Gastrocnemius medialis (tissue), 4 donors: Measurements from ENCODE around the gene GPNMB. TPM values are rescaled to one million over a fixed set of nuclear protein-coding genes. Genes with fewer than 3 reads are reported as not detected.

ENCODE experiments used
- ATAC-seq, 2 donors: fragments of 150-250 bp; one replicate each; pipeline ENCODE4 v1.9.1; 2016
- DNase-seq, 2 donors: peaks; one replicate each; pipeline ENCODE4 v3.0.0-alpha.2; 2019
- H3K27ac ChIP-seq, 4 donors: fragments of 200-600 bp; sonication (generic); 1 replicate in 1 of 4; 2 replicates in 3 of 4; pipeline ENCODE4 v1.5.1; 2016 to 2018; ENCODE audit warnings: mild to moderate bottlenecking in 2 of 4, moderate library complexity in 1 of 4
- H3K27me3 ChIP-seq, 3 donors: fragments of 200-600 bp; sonication (generic) in 2 of 3; 1 replicate in 1 of 3; 2 replicates in 2 of 3; pipeline versions ENCODE4 v1.5.1 to v1.6.0; 2016 to 2019; ENCODE audit warnings: mild to moderate bottlenecking in 1 of 3, moderate library complexity in 1 of 3
- H3K36me3 ChIP-seq, 2 donors: fragments of 200-600 bp; sonication (generic) in 1 of 2; one replicate each; pipeline ENCODE4 v1.5.1; 2017 to 2018
- H3K4me1 ChIP-seq, 2 donors: fragments of 200-600 bp; sonication (generic) in 1 of 2; one replicate each; pipeline ENCODE4 v1.5.1; 2016 to 2017; ENCODE audit warnings: mild to moderate bottlenecking in 2 of 2
- H3K4me3 ChIP-seq, 4 donors: fragments of 200-600 bp; sonication (generic) in 3 of 4; 1 replicate in 1 of 4; 2 replicates in 3 of 4; pipeline ENCODE4 v1.5.1; 2016 to 2019; ENCODE audit warnings: mild to moderate bottlenecking in 2 of 4
- H3K9me3 ChIP-seq, 3 donors: fragments of 200-600 bp; sonication (generic) in 2 of 3; 1 replicate in 1 of 3; 2 replicates in 2 of 3; pipeline ENCODE4 v1.5.1; 2016 to 2019
- POLR2A ChIP-seq, 2 donors: fragments of 450-650 bp; IDR thresholded peaks; one replicate each; pipeline ENCODE4 v1.6.1; 2017; ENCODE audit warnings: antibody characterized with exemption in 2 of 2, mild to moderate bottlenecking in 2 of 2, moderate library complexity in 2 of 2
- in situ Hi-C, 4 donors: fragments of 200-750 bp; cut with MboI; loops; one replicate each; pipeline versions ENCODE4 v1.15.0 to v1.8.0; 2017; ENCODE audit warnings: low sequenced_read_pairs in 4 of 4
- intact Hi-C: fragments of 100-400 bp; cut with DNase I; formaldehyde crosslinking; loops from one replicate; pipeline ENCODE4 v1.15.1; 2023; ENCODE audit warnings: low total_unique reads
- total RNA-seq, 4 donors: library from RNA; depleted of rRNA; stranded (reverse); fragments of >200 nt; gene quantifications; one replicate each; pipeline versions ENCODE4 v1.1.0 to v1.2.3, GENCODE V29; 2016
- TF ChIP-seq, protein P1 (sequence below), 5 experiments: fragments of 450-650 bp in 3 of 5; fragments of 200-600 bp in 2 of 5; sonication (generic) in 2 of 5; IDR thresholded peaks in 4 of 5; conservative IDR thresholded peaks in 1 of 5; 1 replicate in 4 of 5; 2 replicates in 1 of 5; pipeline ENCODE4 v1.5.1; 2016 to 2019; ENCODE audit warnings: antibody characterized with exemption in 5 of 5, mild to moderate bottlenecking in 3 of 5, moderate library complexity in 3 of 5

The GPNMB gene
- total RNA-seq, 4 donors from 2014 or later: 14.7 to 32.1 (median 17.3) TPM

DNA sequence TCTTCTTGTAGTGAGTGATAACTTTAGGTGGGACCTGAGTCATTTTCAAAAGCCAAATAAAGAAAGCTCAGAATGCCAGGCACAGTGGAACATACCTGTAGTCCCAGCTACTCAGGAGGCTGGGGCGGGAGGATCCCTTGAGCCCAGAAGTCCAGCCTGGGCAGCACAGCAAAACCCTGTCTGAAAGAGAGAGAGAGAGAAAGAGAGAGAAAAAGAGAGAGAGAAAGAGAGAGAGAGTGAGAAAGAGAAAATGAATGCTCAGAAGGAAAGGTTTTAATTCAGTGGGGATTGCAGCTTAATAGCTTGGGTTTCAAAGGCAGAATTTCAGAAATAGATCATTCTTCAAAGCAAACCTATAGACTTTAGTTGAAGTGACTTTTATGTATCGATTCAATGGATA lies 25.7 kb downstream of the GPNMB start:
- Histone ChIP-seq H3K4me1 (no peaks in the 10 kb centered on the region), H3K9me3 (no peaks in the 10 kb centered on the region), H3K27ac (no peak overlapping the region), H3K4me3 (no peak overlapping the region), H3K27me3 (no peaks in the 10 kb centered on the region), H3K36me3 (no peaks in the 10 kb centered on the region)
- in situ Hi-C loops: loop anchor here (5.0 to 25.0 kb wide), 2 partner anchors 190 to 440 kb away; partner anchors contain the start of gene STK31 (in 3 of the 4)
- ATAC-seq (no peak), DNase-seq (no peak)
- TF ChIP-seq, protein P1, sequence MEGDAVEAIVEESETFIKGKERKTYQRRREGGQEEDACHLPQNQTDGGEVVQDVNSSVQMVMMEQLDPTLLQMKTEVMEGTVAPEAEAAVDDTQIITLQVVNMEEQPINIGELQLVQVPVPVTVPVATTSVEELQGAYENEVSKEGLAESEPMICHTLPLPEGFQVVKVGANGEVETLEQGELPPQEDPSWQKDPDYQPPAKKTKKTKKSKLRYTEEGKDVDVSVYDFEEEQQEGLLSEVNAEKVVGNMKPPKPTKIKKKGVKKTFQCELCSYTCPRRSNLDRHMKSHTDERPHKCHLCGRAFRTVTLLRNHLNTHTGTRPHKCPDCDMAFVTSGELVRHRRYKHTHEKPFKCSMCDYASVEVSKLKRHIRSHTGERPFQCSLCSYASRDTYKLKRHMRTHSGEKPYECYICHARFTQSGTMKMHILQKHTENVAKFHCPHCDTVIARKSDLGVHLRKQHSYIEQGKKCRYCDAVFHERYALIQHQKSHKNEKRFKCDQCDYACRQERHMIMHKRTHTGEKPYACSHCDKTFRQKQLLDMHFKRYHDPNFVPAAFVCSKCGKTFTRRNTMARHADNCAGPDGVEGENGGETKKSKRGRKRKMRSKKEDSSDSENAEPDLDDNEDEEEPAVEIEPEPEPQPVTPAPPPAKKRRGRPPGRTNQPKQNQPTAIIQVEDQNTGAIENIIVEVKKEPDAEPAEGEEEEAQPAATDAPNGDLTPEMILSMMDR (IDR thresholded peaks at IDR 0.05 in 4 of 5, conservative IDR thresholded peaks at IDR 0.05 in 1 of 5): no peak
- no peak for TF ChIP-seq POLR2A (IDR thresholded peaks at IDR 0.05)
- intact Hi-C loops: loop anchor here (2.0 to 10.0 kb wide), 3 partner anchors 260 to 443 kb away; partner anchors contain the start of genes STK31 and TRA2A

DNA sequence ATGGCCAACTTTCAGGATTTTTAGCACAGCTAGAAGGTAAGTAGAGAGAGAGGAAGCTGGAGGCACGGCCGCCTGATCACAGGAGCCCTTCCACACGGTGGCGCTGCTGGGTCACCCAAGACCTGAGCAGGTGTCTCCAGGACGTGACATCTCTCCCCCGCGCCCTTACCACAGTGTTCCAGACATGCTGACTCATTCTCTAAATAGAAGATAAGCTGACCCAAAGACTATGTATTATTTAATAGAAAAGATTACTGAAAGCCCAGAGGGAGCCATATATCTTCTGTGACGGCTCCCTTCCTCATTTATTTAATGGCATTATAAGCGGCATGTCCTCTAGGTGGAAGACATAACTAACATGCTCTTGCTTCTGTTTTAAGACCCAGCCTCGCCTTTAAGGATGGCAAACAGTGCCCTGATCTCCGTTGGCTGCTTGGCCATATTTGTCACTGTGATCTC lies 26.6 kb downstream of the GPNMB start:
- H3K36me3 ChIP-seq: no peaks in the 10 kb centered on the region
- no peaks in the 10 kb centered on the region for H3K4me1 ChIP-seq
- no peaks in the 10 kb centered on the region for H3K9me3 ChIP-seq
- peak overlapping the region; percentile 64 to 73 (median 67) for H3K27ac ChIP-seq
- DNase-seq (peak; percentile 78 to 90), ATAC-seq (peak; percentile 95 to 97)
- in situ Hi-C loops (loop anchor here (5.0 to 25.0 kb wide), 2 partner anchors 189 to 439 kb away; partner anchors contain the start of gene STK31 (in 3 of the 4)), intact Hi-C loops (loop anchor here (1.0 to 10.0 kb wide), 5 partner anchors 26 to 442 kb away; partner anchors contain the start of genes MALSU1, STK31 and TRA2A)
- TF ChIP-seq POLR2A (IDR thresholded peaks at IDR 0.05): no peak
- TF ChIP-seq, protein P1 (IDR thresholded peaks at IDR 0.05 in 4 of 5, conservative IDR thresholded peaks at IDR 0.05 in 1 of 5): peak; percentile 52 to 85 (median 81)
- H3K27me3 ChIP-seq: no peaks in the 10 kb centered on the region
- peak overlapping the region; percentile 19 to 43 (median 30) for H3K4me3 ChIP-seq

DNA sequence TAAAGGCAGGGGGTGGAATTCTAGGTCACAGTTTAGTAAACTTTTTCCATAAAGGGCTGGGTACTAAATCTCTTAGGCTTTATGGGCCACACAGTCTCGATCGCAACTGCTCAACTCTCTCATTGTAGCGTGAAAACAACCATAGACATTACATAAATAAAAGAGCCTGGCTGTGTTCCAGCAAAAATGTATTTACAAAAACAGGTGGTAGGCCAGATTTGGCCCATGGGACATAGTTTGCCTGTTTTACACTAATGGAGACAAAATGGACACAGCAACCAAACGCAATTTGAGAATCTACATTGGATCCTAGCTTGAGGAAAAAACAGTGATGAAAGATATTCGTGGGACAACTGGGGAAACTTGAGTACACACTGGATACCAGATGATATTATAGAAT lies 29.3 kb downstream of the GPNMB start:
- intact Hi-C loops: loop anchor here (10.0 kb wide), 1 partner anchor 439 kb away; the partner anchor contains the start of gene STK31

DNA sequence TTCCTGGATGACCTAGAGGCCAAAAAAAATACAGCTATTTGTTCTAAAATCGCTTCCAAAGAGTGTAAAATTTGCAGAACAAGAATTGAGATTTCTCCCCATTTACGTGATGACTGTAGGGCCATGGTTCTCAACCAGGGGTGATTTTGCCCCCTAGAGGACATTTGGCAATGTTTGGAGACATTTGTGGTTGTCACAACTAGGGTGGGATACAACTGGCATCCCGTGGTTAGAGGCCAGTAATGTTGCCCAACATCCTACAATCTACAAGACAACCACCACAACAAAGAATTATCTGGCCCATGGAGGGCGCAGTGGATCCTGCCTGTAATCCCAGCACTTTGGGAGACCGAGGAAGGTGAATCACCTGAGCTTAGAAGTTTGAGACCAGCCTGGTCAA lies 29.8 kb downstream of the GPNMB start:
- intact Hi-C loops: loop anchor here (10.0 kb wide), 1 partner anchor 438 kb away; the partner anchor contains the start of gene STK31
- Histone ChIP-seq H3K27me3 (no peaks in the 10 kb centered on the region), H3K9me3 (no peaks in the 10 kb centered on the region), H3K4me1 (peaks cover 9 to 11% of the 10 kb centered on the region in 2 donors), H3K27ac (no peak overlapping the region), H3K36me3 (no peaks in the 10 kb centered on the region), H3K4me3 (no peak overlapping the region)
- in situ Hi-C loops: no loop called here
- no peak for TF ChIP-seq POLR2A (IDR thresholded peaks at IDR 0.05)
- TF ChIP-seq, protein P1 (IDR thresholded peaks at IDR 0.05 in 4 of 5, conservative IDR thresholded peaks at IDR 0.05 in 1 of 5): no peak
- no peak for DNase-seq
- ATAC-seq: no peak

More for the DNA sequence above, 29.3 kb downstream of the GPNMB start:
- Histone ChIP-seq H3K27me3 (no peaks in the 10 kb centered on the region), H3K4me1 (peaks cover 9 to 11% of the 10 kb centered on the region in 2 donors), H3K4me3 (no peak overlapping the region), H3K27ac (no peak overlapping the region), H3K36me3 (no peaks in the 10 kb centered on the region), H3K9me3 (no peaks in the 10 kb centered on the region)
- in situ Hi-C loops: no loop called here
- DNase-seq (no peak), ATAC-seq (no peak)
- TF ChIP-seq POLR2A (IDR thresholded peaks at IDR 0.05): no peak
- TF ChIP-seq, protein P1 (IDR thresholded peaks at IDR 0.05 in 4 of 5, conservative IDR thresholded peaks at IDR 0.05 in 1 of 5): no peak
